ENCODE data around the gene SLC19A3.
"Not testable (repeated sequence)": the region's sequence is repeated elsewhere in the genome, so short reads cannot be mapped to it uniquely, and the experiment has no call there.

Gene SLC19A3

DNA sequence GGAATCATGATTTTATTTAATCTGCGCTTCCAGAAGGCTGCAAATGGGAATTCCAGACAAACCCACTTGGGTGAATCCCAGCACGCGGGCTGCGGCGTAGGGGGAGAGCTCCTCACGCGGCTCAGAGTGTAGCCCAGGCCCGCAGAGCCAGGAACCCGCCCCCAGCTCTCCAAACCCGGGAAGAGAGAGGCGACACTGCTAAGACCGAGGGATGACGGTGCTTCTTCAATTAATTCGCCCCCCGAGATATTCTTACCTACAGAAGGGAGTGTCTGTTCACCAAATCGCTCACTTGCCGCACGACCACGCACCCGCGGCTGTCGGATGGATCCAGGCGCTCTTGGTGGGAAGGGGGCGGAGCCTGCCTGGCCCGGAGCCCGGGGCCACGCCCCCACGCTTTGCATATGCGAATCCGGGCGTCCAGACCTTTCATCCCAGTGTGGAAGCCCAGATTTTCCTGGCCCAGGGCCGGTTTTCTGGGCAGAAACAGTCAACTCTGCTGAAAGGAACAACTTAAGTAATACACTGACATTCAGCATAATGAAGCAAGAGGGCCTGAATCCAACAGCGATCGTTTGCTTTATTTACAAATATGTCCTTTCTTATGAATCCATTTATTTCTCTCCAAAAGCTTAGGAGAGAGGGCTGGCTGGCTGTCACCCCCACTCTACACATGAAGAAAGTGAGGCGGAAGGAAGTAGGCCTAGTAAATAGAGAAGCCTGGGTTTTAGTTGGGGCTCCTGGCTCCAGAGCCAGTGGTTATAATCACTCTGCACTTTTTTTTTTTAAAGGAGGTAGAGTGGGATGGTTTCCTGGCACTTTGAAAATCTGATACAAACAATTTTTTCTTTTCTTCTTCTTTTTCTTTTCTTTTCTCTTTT, at the start of gene SLC19A3:
Gene SLC19A3 (minus strand): TSS at position 342 of the 881 bp plus-strand sequence. CDS start 15,710 bp downstream, outside the sequence.
- DNase-seq (ENCODE audit: low spot score): peak; percentile 79

DNA sequence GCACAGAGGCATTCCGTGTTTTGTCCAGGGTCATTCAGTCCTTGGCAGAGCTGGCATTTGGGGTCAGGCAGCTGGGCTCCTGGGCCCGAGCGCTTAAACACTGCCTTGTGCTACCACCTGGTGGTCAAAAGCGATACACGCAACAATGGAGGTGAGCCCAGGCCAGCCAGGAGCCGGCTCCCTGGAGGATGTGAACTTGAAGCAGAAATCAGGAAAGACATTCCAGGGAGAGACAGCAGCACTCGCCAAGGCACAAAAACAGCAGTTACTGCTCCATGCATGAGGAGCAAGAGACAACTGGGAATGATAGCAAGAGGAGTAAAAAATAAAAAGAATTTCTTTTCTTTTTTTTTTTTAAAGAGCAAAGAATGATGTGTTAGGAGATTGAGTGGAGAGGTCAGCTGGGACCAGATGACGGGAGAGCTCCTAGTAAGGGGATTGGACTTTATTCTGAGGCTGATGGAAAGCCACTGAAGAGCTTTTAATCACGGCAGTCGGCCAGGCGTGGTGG, 48.6 kb upstream of the SLC19A3 start:
- DNase-seq (ENCODE audit: low spot score): peak; percentile 69

DNA sequence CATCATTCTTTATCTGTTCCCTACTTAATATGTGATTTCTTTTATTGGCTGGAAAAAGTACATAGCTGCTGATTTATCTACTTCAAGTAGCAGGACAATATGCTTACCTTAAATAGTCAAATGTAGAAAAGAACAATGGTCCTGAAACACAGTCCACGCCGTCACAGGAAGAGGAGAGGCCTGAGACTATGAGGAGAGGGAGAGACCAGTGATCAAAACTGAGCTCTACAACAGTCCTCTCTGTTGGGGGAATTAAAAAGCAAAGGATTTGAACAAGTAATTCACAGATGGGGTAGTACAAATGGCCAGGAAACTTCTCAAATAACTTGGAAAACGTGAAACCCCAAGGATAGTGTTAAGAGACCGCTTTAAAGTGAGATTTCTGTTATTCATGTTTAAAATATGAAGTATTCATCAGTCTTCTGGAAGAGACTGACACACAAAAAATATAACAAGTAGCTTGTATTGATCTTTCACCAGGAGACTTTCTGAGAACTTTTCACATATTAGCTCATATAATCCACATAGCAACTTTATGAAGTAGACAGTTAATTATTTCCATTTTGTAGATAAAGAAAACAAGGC, 48.1 kb upstream of the SLC19A3 start:
- DNase-seq (ENCODE audit: low spot score): no peak

DNA sequence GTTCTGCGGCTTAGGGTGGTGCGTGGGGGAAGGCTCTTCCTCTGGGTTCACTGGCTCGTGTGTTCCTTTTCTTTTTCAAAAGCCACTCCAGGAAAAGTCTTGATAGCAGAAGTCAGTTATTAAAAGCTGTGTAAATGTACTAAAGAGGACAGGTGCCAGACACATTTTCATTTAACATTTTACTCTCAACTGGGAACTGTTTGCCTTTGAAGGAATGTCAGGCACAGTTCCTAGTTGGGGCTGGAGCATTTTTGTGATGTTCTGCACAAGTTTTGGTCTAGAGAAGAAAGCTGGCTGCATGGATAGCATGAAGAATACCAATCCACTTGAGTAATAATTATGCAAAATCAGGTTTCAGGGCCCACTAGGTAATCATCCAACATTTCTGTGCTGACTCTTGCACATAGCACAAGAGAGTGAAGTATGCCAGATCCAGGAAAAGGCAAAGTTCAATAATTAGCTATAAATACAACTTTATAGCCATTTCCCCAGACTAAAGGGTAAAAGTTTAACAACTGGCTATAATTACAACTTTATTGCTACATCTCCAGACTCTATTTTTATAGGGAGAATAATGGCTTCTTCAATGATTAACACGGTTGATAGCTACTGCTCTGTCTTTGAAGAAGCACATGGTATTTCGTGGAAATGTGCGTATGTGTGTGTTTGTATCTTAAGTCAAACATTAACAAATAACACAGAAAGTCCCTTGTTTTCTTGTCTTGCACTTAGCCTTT, 44.1 kb upstream of the SLC19A3 start:
- no peak for DNase-seq (ENCODE audit: low spot score)

DNA sequence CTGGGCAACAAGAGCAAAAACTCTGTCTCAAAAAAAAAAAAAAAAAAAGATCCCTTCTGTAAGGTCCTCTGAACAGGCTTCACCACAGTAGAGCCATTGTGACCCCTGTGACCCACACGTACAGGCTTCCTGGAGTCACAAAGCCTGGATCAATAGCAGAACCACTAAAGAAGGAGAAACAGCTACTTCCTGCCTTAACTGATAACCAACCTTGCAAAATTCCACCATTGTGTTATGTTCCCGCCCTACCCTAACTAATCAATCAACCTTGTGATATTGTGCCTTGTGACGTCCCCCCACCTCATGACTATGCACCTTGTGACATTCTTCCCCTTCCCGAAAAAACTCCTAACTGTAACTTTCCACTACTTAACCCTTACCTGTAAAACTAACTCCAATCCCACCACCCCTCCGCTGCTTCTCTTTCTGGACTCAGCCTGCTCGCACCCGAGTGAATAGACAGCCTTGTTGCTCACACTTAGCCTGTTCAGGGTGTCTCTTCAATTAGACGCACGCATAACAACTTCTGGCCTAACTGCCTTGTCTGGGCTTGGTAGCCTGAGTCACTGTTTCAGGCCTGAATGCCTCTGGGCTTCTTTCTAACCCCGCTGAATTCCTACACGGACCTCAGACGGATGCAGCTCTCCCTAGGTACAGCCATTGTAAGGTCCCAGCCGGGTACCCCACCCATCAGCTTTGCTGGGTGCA, 41.7 kb upstream of the SLC19A3 start:
- no peak for DNase-seq (ENCODE audit: low spot score)

DNA sequence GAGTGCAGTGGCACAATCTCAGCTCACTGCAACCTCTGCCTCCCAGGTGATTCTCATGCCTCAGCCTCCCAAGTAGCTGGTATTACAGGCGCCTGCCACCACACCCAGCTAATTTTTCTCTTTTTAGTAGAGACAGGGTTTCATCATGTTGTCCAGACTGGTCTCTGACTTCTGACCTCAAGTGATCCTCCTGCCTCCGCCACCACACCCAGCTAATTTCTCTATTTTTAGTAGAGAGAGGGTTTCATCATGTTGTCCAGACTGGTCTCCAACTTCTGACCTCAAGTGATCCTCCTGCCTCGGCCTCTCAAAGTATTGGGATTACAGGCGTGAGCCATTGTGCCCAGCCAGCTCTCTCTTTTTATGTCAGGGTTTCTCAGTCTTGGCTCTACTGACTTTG, 38.4 kb upstream of the SLC19A3 start:
- DNase-seq (ENCODE audit: low spot score): not testable (repeated sequence)

DNA sequence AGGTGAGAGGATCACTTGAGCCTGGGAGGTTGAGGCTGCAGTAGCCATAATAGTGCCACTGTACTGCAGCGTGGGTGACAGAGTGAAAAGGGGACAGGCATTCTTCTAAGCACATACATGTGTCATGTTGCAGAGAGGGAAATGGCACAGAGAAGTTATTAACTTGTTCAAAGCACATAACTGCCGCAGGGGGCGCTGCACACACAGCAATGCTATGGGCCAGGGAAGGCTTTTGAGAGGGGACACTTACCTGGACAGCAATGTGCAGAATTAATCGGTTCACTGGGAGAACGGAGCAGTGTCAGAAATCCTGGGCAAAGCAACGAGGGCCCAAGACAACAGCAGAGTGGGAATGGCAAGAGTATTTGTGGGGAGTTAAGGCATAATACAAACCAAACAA, 30.3 kb upstream of the SLC19A3 start:
- no peak for DNase-seq (ENCODE audit: low spot score)

DNA sequence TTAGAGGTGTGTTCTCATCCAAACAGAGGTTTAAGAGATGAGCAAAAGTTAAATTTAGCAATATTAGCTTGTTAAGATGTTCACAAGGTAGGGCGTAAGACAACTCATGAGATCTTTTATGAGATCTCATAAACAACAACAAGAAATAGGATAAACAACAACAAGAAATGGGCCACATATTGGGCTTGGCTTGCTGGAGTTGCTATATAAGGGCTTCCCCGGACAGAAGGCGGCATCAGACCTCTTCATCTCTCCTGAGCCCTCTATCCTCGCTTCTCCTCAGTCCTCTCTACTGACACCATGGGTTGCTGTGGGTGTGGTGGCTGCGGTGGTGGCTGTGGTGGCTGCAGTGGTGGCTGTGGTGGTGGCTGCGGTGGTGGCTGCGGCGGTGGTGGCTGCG, 27.8 kb upstream of the SLC19A3 start, which contains the start of gene SCYGR8:
Gene SCYGR8 (plus strand): TSS at position 301 of the 400 bp plus-strand sequence. CDS start 0 bp downstream, at position 301.
- no peak for DNase-seq (ENCODE audit: low spot score)

DNA sequence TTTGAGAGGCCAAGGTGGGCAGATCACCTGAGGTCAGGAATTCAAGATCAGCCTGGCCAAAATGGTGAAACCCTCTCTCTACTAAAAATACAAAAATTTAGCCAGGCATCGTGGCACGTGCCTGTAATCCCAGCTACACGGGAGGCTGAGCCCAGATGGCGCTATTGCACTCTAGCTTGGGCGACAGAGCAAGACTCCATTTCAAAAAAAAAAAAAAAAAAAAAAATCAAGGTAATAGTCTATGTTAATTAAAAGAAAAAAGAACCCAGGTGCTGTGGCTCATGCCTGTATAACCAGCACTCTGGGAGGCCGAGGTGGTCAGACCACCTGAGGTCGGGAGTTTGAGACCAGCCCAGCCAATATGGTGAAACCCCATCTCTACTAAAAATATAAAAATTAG, 22.9 kb upstream of the SLC19A3 start:
- not testable (repeated sequence) for DNase-seq (ENCODE audit: low spot score)

DNA sequence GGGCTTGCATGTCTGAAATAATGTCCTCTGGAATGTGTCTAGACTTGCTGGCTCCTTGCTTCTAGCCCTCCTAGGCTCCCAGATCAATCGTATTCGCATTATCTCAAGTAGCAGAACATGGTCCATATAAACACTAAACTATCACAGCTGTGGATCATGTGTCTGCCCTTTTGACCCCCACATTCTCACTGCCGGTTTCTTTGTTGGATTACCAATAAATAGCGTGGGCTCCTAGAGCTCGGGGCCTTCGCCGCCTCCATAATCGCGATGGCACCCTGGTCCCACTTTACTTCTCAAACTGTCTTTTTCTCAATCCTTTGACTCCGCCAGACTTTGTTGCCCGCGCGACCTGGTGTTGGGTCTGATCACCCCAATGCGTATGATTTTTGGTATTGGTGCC, 21.5 kb upstream of the SLC19A3 start:
- DNase-seq (ENCODE audit: low spot score): no peak

DNA sequence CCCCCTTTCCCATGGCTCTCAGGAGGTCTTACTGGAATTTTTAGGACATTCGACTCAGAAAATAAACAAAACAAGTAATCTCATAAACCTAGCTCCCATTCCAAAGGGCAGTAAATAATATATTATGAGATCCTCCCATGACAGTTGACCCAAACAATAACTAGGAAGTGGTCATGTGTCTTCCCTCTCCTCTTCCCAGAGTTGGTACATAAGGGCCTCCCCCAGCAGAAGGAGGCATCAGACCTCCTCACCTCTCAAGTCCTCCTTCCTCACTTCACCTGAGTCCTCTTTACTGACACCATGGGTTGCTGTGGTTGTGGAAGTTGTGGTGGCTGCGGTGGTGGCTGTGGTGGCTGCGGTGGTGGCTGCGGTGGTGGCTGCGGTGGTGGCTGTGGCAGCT, 10.2 kb upstream of the SLC19A3 start, which contains the start of gene SCYGR7:
Gene SCYGR7 (plus strand): TSS at position 301 of the 400 bp plus-strand sequence. CDS start 0 bp downstream, at position 301.
- DNase-seq (ENCODE audit: low spot score): no peak

DNA sequence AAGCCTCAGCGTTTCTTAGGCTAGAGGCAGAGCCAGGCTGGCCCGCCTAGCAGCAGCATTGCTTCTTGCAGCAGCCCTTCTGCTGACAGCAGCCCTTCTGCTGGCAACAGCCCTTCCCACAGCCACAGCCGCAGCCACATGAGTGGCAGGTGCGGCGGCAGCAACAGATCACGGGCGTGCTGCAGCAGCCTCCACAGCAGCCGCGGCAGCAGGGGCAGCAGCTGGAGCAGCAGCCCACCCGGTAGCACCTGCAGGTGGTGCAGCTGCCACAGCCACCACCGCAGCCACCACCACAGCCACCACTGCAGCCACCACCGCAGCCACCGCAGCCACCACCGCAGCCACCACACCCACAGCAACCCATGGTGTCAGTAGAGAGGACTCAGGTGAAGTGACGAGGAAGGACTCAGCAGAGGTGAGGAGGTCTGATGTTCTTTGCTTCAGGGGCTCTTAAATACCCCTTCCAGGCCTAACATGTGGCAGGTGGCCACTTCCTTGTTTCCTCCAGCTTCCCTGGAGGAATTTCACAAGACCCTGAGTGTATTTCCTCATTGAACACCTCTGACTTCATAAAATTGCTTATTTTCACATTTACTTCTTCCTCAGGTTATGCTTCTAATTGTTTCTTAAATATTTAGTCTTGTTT, 6.7 kb upstream of the SLC19A3 start, which contains the start of gene SCYGR6:
Gene SCYGR6 (minus strand): TSS at position 364 of the 646 bp plus-strand sequence. CDS start 0 bp downstream, at position 364.
- DNase-seq (ENCODE audit: low spot score): no peak

DNA sequence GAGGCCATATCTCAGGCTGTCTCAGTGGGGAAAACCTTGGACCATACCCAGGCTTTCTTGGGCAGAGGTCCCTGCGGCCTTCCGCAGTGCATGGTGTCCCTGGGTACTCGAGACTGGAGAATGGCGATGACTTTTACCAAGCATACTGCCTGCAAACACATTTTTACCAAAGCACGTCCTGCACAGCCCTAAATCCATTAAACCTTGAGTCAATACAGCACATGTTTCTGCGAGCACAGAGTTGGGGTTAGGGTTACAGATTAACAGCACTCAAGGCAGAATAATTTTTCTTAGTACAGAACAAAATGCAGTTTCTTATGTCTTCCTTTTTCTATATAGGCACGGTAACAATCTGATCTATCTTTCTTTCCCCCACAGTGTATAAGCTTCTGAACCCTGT, 5.0 kb upstream of the SLC19A3 start:
- not testable (repeated sequence) for DNase-seq (ENCODE audit: low spot score)

DNA sequence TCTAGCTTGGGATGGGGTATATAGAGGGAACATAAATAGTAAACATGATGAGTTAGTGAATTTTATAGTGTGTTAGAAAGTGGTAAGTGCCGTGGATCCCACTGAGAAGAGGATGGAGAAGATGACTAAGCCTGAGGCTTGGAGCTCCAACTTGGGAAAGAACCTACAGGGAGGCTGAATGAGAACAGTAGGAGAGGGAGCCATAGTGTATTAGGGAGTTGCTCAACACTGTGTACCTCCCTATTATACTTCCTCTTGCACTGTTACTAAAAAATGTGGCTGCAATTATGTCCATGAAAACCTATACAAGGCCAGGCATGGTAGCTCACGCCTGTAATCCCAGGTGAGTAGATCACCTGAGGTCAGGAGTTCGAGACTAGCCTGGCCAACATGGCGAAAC, 2.9 kb upstream of the SLC19A3 start:
- DNase-seq (ENCODE audit: low spot score): no peak

DNA sequence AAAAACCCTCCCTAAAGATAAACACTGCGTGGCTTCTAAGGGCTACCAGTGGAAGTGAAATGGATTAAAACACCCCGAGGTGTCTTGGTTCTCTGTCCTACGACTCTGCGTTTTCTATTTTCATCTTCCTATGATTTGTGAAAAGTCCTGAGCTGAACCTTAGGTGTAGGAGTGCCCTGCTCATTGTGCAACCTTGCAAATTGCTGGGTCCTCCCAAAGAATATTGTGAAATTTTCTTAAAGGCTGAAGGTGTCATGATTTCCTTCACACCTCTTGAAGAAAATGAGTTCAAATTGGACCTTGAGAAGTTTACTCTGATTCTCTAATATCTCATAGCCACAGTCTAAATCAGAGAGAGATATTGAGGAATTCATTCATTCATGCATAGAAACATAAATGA, 1.8 kb upstream of the SLC19A3 start:
- DNase-seq (ENCODE audit: low spot score): peak; percentile 18

DNA sequence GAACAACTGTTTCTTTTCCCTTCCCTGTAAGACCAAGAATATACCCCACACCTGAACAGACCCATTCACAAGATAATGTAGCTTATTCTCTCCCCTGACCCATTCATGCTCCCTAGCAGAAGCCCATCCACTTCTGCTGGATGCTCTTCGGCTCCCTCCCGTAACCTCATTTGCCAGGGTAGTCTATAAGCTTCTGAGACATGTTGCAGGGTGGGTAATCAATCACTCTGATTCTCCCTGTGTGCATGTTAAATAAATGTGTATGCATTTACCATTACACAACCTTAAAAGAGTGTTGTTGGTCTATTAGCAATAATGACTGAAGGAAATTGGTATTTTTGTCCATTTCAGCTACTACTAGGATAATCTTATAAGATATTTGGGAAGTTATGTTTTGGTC, 1.3 kb downstream of the SLC19A3 start:
- DNase-seq (ENCODE audit: low spot score): no peak

DNA sequence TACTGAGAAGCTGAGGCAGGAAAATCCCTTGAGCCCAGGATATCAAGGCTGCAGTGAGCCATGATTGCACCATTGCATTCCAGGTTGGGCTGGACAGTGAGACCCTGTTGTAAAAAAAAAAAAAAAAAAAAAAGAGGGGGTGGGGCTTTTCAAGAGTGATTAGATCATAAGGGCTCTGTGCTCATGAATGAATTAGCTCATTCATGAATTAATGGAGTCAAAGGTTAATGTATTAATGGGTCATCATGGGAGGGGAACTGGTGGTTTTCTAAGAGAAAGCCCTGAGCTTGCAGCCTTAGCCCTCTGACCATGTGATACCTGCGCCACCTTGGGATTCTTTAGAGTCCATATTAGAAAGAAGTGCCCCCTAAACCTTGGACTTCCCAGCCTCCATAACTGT, 4.5 kb downstream of the SLC19A3 start:
- no peak for DNase-seq (ENCODE audit: low spot score)

DNA sequence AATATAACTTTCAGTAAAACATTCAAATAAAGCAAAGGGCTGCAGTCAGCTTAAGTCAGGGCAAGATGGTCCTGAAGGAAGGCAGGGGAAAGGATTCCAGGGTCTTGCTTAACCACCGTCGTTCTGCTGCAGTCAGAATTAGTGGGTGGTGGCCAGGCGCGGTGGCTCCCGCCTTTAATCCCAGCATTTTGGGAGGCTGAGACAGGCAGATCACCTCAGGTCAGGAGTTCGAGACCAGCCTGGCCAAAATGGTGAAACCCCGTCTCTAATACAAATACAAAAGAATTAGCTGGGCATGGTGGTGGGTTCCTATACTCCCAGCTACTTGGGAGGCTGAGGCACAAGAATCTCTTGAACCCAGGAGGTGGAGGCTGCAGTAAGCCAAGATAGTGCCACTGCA, 6.8 kb downstream of the SLC19A3 start:
- no peak for DNase-seq (ENCODE audit: low spot score)

DNA sequence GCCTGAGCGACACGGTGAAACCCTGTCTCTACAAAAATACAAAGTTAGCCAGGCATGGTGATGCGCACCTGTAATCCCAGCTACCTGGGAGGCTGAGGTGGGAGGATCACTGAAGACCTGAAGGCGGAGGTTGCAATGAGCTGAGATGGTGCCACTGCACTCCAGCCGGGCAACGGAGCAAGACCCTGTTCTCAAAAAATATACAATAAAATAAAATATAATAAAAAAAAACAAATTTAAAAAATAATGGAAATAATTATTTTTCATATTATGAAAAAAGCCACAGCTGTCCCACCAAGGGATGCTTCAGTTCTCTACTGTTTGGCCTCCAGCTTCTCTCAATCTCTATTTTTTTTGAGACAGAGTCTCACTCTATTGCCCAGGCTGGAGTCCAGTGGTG, 10.4 kb downstream of the SLC19A3 start:
- no peak for DNase-seq (ENCODE audit: low spot score)

DNA sequence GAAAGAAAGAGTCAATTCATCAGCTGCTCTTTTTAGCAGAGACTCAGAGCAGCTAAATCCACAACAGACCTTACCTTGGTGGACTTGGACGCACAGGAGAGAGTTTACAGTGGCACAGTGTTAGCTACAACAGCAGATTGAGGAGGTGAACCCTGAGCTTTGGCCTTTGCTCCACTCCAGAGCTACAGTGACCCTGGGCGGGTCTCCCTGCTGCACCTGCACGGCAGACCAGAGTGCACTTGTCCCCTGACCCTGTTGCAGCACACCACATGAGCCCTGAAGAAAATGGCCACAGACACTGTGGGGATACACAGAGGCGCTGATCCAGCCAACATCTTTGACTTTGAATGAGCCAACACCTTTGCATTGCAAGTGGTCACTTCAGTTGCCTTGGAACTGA, 11.0 kb downstream of the SLC19A3 start:
- DNase-seq (ENCODE audit: low spot score): no peak

DNA sequence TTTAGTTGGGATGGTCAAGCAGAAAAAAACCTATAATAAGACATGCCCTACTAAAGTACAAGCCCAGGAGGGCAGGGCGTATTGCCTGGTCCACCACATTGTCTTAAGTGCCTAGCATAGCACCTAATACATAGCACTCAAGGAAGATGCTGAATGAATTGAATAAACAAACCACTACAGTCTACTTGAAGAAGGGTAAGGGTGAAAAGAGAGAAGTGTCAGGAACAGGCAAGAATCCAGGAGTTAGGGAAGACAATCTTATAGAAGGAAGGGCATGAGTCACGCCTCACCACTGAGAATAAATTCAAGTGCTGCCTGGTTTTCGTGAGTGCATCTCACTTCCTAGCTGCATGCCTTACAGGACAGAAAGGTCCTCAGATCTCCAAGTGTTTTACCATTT, 13.9 kb downstream of the SLC19A3 start:
- DNase-seq (ENCODE audit: low spot score): no peak
